ENCODE data around the gene FTO.
"Not testable (repeated sequence)": the region's sequence is repeated elsewhere in the genome, so short reads cannot be mapped to it uniquely, and the experiment has no call there.

FTO gene

DNA sequence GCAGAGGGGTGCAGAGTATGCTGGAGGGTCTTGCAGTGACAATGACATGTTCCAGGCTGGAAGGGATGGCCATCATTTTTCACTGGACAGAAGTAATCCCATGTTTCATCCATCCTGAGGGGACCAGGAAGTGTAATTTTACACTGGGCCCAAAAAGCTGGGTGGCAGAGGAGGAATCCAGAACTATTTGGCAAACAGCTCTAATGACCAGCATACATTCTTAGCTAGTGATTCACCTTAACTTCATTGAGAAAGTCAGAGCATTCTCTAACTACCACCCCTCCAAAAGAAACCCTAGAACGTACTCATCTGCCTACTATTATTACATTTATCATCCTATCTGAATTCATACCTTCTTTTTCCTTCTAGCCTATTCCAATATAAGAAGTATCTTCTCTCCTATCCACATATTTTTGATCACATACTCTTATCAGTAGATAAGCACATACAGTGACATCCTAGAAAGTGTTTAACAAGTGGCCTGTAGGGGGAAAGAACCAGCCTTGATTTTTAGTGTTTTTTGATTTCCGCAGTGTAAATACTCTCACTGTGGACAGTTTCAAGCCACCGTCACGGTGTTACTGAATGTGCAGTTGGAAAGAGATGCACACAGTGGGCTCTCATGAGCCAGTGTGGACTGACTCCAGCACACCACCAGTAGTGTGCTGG lies 118.1 kb downstream of the FTO start:
- DNase-seq, result no peak

DNA sequence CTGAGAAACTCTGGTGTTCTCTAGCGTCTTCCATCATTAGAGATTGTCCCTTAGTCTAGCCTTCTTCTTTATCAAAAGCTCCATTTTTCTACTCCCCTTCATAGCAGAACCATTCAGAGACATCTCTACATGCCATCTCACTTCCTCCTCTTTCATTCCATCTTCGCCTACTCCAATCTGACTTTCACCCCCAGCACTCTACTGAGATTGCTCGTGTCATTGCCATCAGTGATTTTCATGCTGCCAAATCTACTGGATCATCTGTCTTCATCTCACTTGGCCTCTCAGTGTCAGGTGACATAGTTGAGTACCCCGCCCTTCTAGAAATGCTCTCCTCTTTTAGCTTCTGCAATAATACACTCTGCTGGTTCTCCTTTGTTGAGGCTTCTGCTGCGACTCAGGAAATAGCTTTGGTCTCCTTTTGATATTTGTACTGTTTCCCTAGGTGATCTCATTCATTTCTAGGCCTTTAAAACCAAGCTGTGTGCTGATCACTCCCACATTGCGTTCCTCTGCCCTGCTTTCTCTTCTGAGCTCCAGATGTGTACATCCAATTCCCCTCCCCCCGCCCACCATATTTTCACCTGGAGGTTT lies 119.1 kb downstream of the FTO start:
- DNase-seq, result no peak

DNA sequence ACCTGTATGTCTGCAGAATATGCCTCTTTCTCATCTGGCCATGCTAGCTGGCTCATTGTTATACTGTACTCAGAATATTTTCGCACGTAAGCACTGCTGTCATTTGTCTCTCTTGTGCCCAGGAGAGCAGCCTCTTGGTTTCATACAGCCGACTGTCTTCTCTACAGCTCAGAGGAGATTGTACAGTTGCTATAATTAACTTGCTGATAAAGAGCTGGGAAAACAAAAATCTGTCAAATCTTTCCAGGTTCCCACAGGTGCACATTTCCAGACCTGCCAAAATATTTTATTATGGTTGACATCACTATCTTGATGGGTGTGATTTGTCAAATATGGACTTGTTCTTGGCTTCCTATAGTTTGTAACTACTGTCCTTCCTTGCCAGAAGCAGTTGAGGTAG lies 122.7 kb downstream of the FTO start:
- DNase-seq, result no peak

- DNase-seq, result peak in 1 of 56 donors; percentile 32
Observed at GRCh38 chr16:53827741-53828140, 123.8 kb downstream of the FTO start.

GRCh38 chr16:53829186-53829747 lies 125.3 kb downstream of the FTO start:
- no peak for DNase-seq

- no peak for DNase-seq
Observed at GRCh38 chr16:53832896-53833544, 129.1 kb downstream of the FTO start.

DNA sequence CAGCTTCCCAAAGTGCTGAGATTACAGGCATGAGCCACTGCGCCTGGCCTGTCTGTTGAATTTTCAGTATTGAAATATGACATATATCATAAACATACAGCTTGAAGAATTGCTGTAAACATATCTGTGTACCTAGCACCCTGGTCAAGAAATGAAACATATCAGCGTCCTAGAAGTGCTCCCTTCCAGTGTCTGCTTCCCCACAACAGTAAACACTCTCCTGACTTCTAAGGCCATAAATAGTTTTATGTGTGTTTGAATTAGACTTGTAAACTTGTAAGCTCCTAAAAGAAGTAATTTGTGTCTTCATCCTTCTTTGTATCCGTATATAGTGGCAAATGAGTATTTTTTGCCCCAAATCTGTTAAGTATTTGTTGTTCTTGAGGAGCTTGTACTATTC lies 132.2 kb downstream of the FTO start:
- no peak for DNase-seq

GRCh38 chr16:53836680-53837079 lies 132.7 kb downstream of the FTO start:
- no peak for DNase-seq

DNA sequence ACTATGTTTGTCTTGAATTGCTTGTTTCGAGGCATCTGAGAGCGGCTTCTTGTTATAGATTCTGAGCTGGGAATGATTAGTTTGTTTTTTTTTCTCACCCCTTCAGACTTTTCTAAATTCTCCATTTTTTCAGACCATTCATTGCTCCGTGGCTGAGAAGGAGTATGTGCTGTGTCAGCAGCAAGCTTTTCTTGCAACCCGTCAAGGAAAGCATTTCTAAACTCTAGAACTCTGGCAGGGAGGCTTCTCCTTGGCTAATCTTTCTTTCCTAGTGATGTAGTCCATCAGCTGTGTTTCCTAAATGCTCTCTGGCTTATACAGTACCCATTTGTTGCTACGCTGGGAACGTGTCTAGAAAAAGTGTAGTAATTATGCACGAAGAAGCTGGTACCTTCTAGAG lies 133.5 kb downstream of the FTO start:
- DNase-seq, result no peak

DNA sequence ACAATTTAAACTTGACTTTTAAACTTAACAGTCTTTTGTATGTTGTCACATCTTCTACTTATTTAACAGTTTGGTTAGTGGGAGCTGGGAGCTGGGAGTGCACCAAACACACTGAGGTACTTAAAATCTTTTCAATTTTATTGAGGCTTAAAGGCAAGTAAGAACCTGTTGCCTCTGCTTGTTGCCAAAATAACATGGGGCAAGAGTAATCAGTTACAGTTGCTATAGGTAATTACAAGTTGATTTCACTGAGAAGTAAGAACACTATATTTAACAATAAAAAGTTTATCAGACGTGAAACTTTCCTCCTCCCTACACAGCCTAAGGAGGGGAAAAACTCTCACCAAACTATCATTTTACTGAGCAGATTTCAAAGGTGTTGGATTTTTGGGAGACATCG lies 135.2 kb downstream of the FTO start:
- DNase-seq, result no peak

GRCh38 chr16:53840456-53840855 lies 136.5 kb downstream of the FTO start:
- DNase-seq, result no peak

DNA sequence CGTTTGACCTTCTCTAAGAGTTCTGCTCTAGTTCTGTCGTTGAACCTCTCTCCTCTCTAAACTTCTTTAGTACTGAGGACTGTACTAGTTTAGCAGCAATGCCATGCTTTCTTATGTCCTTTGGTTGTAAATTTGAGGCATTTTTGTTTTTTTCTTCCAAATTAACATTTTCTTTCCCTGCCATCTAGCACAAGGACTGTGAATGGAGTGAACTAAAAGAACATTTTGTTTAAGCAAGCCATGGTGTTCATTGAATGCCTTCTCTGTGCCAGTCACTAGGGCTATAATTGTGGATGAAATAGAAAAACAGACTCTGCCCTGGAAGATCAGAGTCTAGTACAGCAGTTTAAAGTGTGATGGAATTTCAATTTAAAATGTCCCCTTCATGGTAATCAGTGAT lies 137.9 kb downstream of the FTO start:
- no peak for DNase-seq

DNA sequence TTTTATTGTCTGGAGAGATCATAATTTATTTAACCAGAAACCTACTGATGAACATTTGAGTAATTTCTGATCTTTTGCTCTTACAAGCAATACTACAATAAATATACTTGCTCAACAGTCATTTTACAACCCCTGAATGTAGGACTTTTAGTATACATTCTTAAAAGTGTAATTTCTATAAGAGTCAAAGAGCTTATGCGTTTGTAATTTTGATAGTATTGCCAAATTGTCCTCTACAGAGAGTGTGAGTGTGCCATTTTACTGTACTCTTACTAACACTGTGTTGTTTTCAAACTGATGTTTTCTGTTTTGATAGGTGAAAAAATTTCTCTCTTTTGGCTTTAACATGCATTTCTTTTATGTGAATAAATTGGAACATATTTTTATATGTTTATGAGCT lies 139.1 kb downstream of the FTO start:
- no peak for DNase-seq

DNA sequence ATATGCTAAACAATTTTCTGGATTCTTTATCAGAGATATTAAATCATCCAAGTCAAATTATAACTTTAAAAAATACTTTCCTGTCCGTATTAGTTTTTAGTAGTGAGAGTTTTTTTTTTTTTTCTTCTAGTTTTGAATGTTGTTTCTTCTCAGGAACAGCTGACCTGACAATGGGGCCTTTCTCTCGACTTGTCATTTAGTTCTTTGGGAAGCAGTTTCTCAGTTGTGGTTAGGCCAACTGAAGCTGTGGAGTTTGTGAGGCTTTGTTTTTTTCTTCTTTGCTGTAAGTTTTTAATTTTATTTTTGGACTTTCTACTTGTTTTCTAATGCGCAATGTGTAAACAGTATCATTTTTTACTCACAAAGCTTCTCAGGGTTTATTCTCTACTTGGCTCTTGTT lies 140.8 kb downstream of the FTO start:
- DNase-seq, result peak in 9 of 56 donors; percentile 12 to 31 (median 23)

DNA sequence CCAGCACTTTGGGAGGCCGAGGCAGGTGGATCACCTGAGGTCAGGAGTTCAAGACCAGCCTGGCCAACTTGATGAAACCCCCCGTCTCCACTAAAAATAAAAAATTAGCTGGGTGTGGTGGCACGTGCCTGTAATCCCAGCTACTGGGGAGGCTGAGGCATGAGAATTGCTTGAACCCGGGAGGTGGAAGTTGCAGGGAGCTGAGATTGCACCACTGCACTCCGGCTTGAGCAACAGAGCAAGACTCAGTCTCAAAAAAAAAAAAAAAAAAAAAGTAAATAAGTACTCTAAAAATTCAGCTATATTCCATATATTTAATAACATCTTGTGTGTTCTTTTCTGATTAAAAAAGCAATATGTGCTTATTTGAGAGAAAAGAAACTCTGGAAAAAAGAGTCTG lies 142.6 kb downstream of the FTO start:
- not testable (repeated sequence) for DNase-seq

- DNase-seq, result no peak
Observed at GRCh38 chr16:53846971-53847370, 143.0 kb downstream of the FTO start.

DNA sequence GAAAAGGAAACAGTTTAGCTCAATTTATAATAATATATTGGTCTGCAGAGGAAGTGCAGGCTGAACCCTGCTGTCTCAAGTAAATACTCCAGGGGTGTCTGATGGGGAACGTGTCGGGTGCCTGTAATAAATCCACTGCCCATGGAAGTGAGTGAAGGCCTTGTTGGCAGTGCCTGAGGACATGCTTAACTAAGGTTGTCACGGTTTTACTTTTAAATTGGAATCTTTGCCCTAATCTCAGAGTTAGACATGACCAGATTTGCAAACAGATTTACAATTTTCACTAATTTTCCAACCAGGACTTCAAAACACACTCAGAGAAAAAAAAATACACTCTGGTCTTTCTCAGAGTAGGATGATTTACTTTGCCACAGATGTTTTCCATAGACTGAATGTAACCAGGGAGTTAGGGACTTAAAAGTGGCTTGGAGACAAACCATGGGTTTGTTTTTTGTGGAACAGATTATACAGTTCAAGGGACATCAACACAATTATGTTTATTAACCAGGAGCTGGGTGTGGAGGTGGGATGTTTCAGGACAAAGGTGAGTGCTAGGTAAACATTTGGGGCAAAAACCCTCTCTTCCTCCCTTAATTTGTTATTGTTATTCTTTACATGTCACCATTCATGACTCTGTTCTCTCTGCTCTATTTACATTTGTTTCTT lies 144.5 kb downstream of the FTO start:
- DNase-seq, result no peak

- no peak for DNase-seq
Observed at GRCh38 chr16:53848950-53849349, 145.0 kb downstream of the FTO start.

GRCh38 chr16:53849585-53849984 lies 145.6 kb downstream of the FTO start:
- DNase-seq, result no peak

DNA sequence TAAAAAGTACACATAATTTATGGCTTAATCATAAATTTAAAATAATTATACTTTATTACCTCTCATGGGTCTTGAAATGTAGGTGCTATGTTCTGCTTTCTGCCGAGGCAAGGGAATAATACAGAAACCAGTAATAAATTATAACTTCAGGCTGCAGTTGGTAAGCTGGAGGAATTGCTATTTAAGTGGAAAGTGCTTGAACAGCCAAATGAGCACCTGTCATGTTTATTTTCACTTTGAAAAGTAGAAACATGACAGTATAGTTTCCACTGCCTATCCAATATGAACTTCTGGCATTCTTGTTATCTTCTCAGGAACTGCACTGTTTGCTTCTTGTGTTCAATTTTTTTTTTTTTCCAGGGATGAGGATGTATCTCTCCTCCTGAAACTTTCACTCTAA lies 146.0 kb downstream of the FTO start:
- DNase-seq, result no peak

- DNase-seq, result no peak
Observed at GRCh38 chr16:53852678-53853077, 148.7 kb downstream of the FTO start.

DNA sequence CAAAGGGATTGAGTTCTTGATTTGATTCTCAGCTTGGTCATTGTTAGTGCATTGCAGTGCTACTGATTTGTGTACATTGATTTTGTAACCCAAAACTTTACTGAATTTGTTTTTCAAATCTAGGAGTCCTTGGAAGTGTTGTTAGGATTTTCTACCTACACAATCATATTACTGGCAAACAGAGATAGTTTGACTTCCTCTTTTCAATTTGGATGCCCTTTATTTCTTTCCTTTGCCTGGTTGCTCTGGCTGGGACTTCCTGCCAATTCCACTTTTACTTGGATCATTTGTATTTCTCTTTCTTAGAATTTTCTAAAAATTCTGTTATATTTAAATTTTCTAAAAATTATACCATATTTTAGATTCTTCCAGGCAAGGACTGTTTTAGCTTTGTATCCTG lies 151.1 kb downstream of the FTO start:
- no peak for DNase-seq
